ENCODE data around the gene RNF214.

Gene RNF214

GRCh38 chr11:117332843-117333242 lies 100.4 kb downstream of the RNF214 start:
- TF ChIP-seq PPARA (CRISPR knock-in tag; IDR thresholded peaks at IDR 0.05; ENCODE audit: borderline replicate concordance) (no peak), ZFP30 (CRISPR knock-in tag; IDR thresholded peaks at IDR 0.05) (no peak), ZFP3 (CRISPR knock-in tag; IDR thresholded peaks at IDR 0.05) (no peak), ZC3H10 (CRISPR knock-in tag; IDR thresholded peaks at IDR 0.05) (no peak)
- ATAC-seq = no peak

- ATAC-seq = no peak
- TF ChIP-seq CSDC2 (CRISPR knock-in tag; IDR thresholded peaks at IDR 0.05) (no peak), ARNTL (CRISPR knock-in tag; IDR thresholded peaks at IDR 0.05; ENCODE audit: borderline replicate concordance, low read depth) (no peak), BACH2 (CRISPR knock-in tag; IDR thresholded peaks at IDR 0.05; ENCODE audit: borderline replicate concordance) (no peak), ZNF8 (CRISPR knock-in tag; IDR thresholded peaks at IDR 0.05) (no peak), ZNF70 (CRISPR knock-in tag; IDR thresholded peaks at IDR 0.05) (no peak), PATZ1 (CRISPR knock-in tag; IDR thresholded peaks at IDR 0.05; ENCODE audit: borderline replicate concordance) (no peak), RARB (CRISPR knock-in tag; IDR thresholded peaks at IDR 0.05) (no peak), CREB5 (CRISPR knock-in tag; IDR thresholded peaks at IDR 0.05; ENCODE audit: low read depth) (no peak), ESRRG (CRISPR knock-in tag; IDR thresholded peaks at IDR 0.05) (no peak), OSR1 (CRISPR knock-in tag; IDR thresholded peaks at IDR 0.05) (no peak), TCF4 (CRISPR knock-in tag; IDR thresholded peaks at IDR 0.05; ENCODE audit: borderline replicate concordance) (no peak)
These were observed 101.4 kb downstream of the RNF214 start for GRCh38 chr11:117333917-117334316.

- TF ChIP-seq ZC3H10 (CRISPR knock-in tag; IDR thresholded peaks at IDR 0.05) (no peak), ISL1 (CRISPR knock-in tag; IDR thresholded peaks at IDR 0.05) (no peak), TSHZ2 (CRISPR knock-in tag; IDR thresholded peaks at IDR 0.05) (no peak), SNAI2 (CRISPR knock-in tag; IDR thresholded peaks at IDR 0.05) (no peak), ARNTL (CRISPR knock-in tag; IDR thresholded peaks at IDR 0.05; ENCODE audit: borderline replicate concordance, low read depth) (no peak), RARB (CRISPR knock-in tag; IDR thresholded peaks at IDR 0.05) (no peak), TOX (CRISPR knock-in tag; IDR thresholded peaks at IDR 0.05; ENCODE audit: borderline replicate concordance) (no peak), TCF4 (CRISPR knock-in tag; IDR thresholded peaks at IDR 0.05; ENCODE audit: borderline replicate concordance) (no peak), ESRRG (CRISPR knock-in tag; IDR thresholded peaks at IDR 0.05) (no peak), PPARA (CRISPR knock-in tag; IDR thresholded peaks at IDR 0.05; ENCODE audit: borderline replicate concordance) (no peak), ZNF70 (CRISPR knock-in tag; IDR thresholded peaks at IDR 0.05) (no peak), ZFP3 (CRISPR knock-in tag; IDR thresholded peaks at IDR 0.05) (no peak)
- no peak for ATAC-seq
These were observed 102.4 kb downstream of the RNF214 start for GRCh38 chr11:117334896-117335295.

- TF ChIP-seq ESRRG (CRISPR knock-in tag; IDR thresholded peaks at IDR 0.05) (no peak), TOX (CRISPR knock-in tag; IDR thresholded peaks at IDR 0.05; ENCODE audit: borderline replicate concordance) (no peak), PATZ1 (CRISPR knock-in tag; IDR thresholded peaks at IDR 0.05; ENCODE audit: borderline replicate concordance) (no peak), CSDC2 (CRISPR knock-in tag; IDR thresholded peaks at IDR 0.05) (no peak), TCF4 (CRISPR knock-in tag; IDR thresholded peaks at IDR 0.05; ENCODE audit: borderline replicate concordance) (no peak), CREB5 (CRISPR knock-in tag; IDR thresholded peaks at IDR 0.05; ENCODE audit: low read depth) (no peak), SNAI2 (CRISPR knock-in tag; IDR thresholded peaks at IDR 0.05) (no peak), ZFP3 (CRISPR knock-in tag; IDR thresholded peaks at IDR 0.05) (no peak), ZFP30 (CRISPR knock-in tag; IDR thresholded peaks at IDR 0.05) (no peak)
- ATAC-seq = no peak
These were observed 102.9 kb downstream of the RNF214 start for GRCh38 chr11:117335399-117335798.

Data from SK-N-SH treated with all-trans-retinoic acid at 6 μM for 48 hours (cell line).